Natural killer cell (primary cell): ENCODE data around the gene MPC1L. TPM values are rescaled to one million over a fixed set of nuclear protein-coding genes. Genes with fewer than 3 reads are reported as not detected.

Experiments
- ATAC-seq, 3 donors: fragments of 150-1000 bp in 2 of 3; fragments of 200-7000 bp in 1 of 3; cut with Tn5 transposase; 1 replicate in 1 of 3; 2 replicates in 2 of 3; pipeline ENCODE4 v1.10.0; 2021; ENCODE audit warnings: mild to moderate bottlenecking in 2 of 3, moderate library complexity in 2 of 3
- DNase-seq, 2 donors: peaks; one replicate each; pipeline versions ENCODE4 v3.0.0 to v3.0.0-alpha.2; 2013 to 2021; ENCODE audit warnings: mixed read lengths in 1 of 2
- H3K27ac ChIP-seq: one replicate; pipeline ENCODE4 v1.5.1; 2013; ENCODE audit warnings: mild to moderate bottlenecking, low read length
- H3K27me3 ChIP-seq: one replicate; pipeline ENCODE4 v1.6.1; 2013; ENCODE audit warnings: low read length; ENCODE audit not compliant: control insufficient read depth, insufficient read depth
- H3K36me3 ChIP-seq: one replicate; pipeline ENCODE4 v1.6.1; 2013; ENCODE audit warnings: low read length; ENCODE audit not compliant: control insufficient read depth, insufficient read depth
- H3K4me1 ChIP-seq: one replicate; pipeline ENCODE4 v1.6.1; 2013; ENCODE audit warnings: low read length; ENCODE audit not compliant: control insufficient read depth, insufficient read depth
- H3K4me3 ChIP-seq: one replicate; pipeline ENCODE4 v1.5.1; 2013; ENCODE audit warnings: low read length
- H3K9me3 ChIP-seq: one replicate; pipeline ENCODE4 v1.6.1; 2013; ENCODE audit warnings: low read length; ENCODE audit not compliant: control insufficient read depth, insufficient read depth
- H3K27ac Mint-ChIP-seq, 2 donors: one replicate each; pipeline ENCODE4 v1.8.0; 2022; ENCODE audit warnings: mild to moderate bottlenecking in 2 of 2, mixed read lengths in 2 of 2, moderate library complexity in 1 of 2
- H3K27me3 Mint-ChIP-seq, 2 donors: one replicate each; pipeline ENCODE4 v1.8.0; 2022; ENCODE audit warnings: low read depth in 2 of 2, mixed read lengths in 2 of 2
- H3K36me3 Mint-ChIP-seq: one replicate; pipeline ENCODE4 v1.8.0; 2022; ENCODE audit warnings: mixed read lengths
- H3K4me1 Mint-ChIP-seq, 2 donors: one replicate each; pipeline ENCODE4 v1.8.0; 2022; ENCODE audit warnings: mixed read lengths in 2 of 2
- H3K4me3 Mint-ChIP-seq: one replicate; pipeline ENCODE4 v1.8.0; 2022; ENCODE audit warnings: mild to moderate bottlenecking, moderate library complexity, mixed read lengths
- H3K9me3 Mint-ChIP-seq, 2 donors: one replicate each; pipeline ENCODE4 v1.8.0; 2022; ENCODE audit warnings: mixed read lengths in 2 of 2
- WGBS: methylation state at CpG from one replicate; pipeline ENCODE4 v1.1.7; 2013; ENCODE audit warnings: missing lambda C conversion rate; ENCODE audit not compliant: insufficient coverage; 5-methylcytosine and 5-hydroxymethylcytosine counted together
- intact Hi-C: fragments of 100-400 bp; cut with micrococcal nuclease; formaldehyde crosslinking; loops from one replicate; pipeline ENCODE4 v1.14.2; 2022
- total RNA-seq, 4 donors: library from RNA; stranded (reverse); fragments of 120-200 nt in 1 of 4; gene quantifications; one replicate each; pipeline versions ENCODE4 v1.2.3 to v1.2.4, GENCODE V29; 2013 to 2022
- TF ChIP-seq, protein P1 (sequence below): fragments of 200-600 bp; IDR thresholded peaks from one replicate; pipeline ENCODE4 v1.8.0; 2022; ENCODE audit warnings: antibody characterized with exemption

Gene MPC1L
- total RNA-seq, 3 donors from 2014 or later (not counting 1 experiment from before 2014, with no cell fraction given), result not detected

DNA sequence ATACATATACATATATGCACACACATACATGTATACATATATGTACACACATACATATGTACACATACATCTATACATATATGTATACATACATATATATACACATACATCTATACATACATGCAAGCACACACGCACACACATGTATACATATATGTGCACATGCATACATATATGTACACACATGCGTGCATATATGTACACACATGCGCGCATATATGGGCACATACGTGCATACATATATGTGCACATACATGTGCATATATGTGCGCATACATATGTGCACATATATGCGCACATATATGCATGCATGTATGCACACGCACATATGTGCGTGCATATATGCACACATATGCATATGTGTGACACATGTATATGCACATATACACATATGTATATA is 7.3 kb upstream of the MPC1L start:
- DNase-seq, result no peak
- no peak overlapping the region for H3K4me3 Mint-ChIP-seq
- H3K27ac ChIP-seq, result no peak overlapping the region
- no peaks in the 10 kb centered on the region for H3K27me3 Mint-ChIP-seq
- H3K9me3 Mint-ChIP-seq, result no peaks in the 10 kb centered on the region
- H3K27me3 ChIP-seq, result no peaks in the 10 kb centered on the region
- no peak overlapping the region for H3K27ac Mint-ChIP-seq
- intact Hi-C loops, result no loop called here
- H3K4me1 Mint-ChIP-seq, result no peaks in the 10 kb centered on the region
- no peaks in the 10 kb centered on the region for H3K4me1 ChIP-seq
- no peaks in the 10 kb centered on the region for H3K36me3 Mint-ChIP-seq
- 83% methylated on average over 8 of the region's 9 CpGs for WGBS
- TF ChIP-seq, protein P1, sequence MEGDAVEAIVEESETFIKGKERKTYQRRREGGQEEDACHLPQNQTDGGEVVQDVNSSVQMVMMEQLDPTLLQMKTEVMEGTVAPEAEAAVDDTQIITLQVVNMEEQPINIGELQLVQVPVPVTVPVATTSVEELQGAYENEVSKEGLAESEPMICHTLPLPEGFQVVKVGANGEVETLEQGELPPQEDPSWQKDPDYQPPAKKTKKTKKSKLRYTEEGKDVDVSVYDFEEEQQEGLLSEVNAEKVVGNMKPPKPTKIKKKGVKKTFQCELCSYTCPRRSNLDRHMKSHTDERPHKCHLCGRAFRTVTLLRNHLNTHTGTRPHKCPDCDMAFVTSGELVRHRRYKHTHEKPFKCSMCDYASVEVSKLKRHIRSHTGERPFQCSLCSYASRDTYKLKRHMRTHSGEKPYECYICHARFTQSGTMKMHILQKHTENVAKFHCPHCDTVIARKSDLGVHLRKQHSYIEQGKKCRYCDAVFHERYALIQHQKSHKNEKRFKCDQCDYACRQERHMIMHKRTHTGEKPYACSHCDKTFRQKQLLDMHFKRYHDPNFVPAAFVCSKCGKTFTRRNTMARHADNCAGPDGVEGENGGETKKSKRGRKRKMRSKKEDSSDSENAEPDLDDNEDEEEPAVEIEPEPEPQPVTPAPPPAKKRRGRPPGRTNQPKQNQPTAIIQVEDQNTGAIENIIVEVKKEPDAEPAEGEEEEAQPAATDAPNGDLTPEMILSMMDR, result no peak
- no peaks in the 10 kb centered on the region for H3K36me3 ChIP-seq
- ATAC-seq, result no peak
- no peaks in the 10 kb centered on the region for H3K9me3 ChIP-seq
- no peak overlapping the region for H3K4me3 ChIP-seq

DNA sequence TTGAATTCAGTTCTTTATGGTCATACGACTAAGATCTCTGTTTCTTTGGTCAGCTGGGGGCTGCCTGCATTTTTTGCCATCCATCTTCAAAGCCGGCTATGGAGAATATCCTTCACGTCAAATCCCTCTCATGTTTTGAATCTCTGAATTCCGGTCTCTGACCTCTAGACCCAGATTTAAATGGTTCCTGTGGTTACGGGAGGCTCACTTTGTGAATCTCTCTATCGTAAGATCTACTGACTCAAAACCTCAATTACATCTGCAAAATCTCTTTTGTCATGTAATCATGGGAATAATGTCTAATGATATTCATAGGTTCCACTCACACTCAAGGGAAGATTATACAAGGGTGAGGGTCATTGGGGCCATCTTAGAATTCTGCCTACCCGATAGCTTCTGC is 5.7 kb upstream of the MPC1L start:
- Mint-ChIP-seq H3K27ac (no peak overlapping the region), H3K36me3 (no peaks in the 10 kb centered on the region), H3K27me3 (no peaks in the 10 kb centered on the region), H3K4me1 (no peaks in the 10 kb centered on the region), H3K9me3 (no peaks in the 10 kb centered on the region), H3K4me3 (no peak overlapping the region)
- H3K4me1 ChIP-seq, result no peaks in the 10 kb centered on the region
- DNase-seq (no peak), ATAC-seq (no peak)
- TF ChIP-seq, protein P1, result no peak
- no peak overlapping the region for H3K4me3 ChIP-seq
- no peaks in the 10 kb centered on the region for H3K36me3 ChIP-seq
- WGBS, result 98% methylated on average over 6 of the region's 7 CpGs
- H3K27ac ChIP-seq, result no peak overlapping the region
- H3K27me3 ChIP-seq, result no peaks in the 10 kb centered on the region
- intact Hi-C loops, result no loop called here
- no peaks in the 10 kb centered on the region for H3K9me3 ChIP-seq

DNA sequence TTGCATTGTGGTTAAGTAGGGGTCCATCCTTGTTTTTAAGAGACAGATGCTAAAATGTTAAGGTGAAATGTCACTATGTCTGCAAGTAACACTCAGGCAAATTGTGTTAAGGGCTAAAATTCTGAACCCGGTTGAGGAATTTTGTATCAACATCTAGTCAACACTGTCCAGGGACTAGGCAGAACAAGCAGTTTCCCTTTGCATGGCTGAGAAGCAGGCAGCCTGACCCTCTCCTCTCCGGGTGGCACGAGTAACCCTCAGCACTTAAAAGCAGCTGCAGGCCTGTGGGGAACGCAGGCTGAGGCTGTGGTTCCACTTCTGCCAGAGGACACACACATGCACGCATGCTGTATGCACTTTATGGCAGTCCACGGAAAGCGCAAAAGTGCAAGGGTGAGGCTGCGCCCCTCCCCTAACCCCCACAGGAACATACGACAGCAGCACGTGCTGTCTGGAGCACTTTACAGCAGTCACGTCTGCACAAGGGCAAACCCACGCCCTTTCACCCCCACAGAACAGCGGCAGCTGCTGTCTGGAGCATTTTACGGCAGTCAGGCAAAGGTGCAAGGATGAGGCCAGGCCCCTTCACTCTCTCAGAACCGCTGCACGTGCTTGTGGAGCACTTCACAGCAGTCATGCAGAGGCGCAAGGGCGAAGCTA is 619 bp upstream of the MPC1L start:
- TF ChIP-seq, protein P1, result no peak
- H3K4me1 Mint-ChIP-seq, result no peaks in the 10 kb centered on the region
- Histone ChIP-seq H3K36me3 (peaks cover 1% of the 10 kb centered on the region), H3K27ac (no peak overlapping the region), H3K4me3 (no peak overlapping the region), H3K4me1 (no peaks in the 10 kb centered on the region), H3K27me3 (no peaks in the 10 kb centered on the region), H3K9me3 (no peaks in the 10 kb centered on the region)
- H3K4me3 Mint-ChIP-seq, result no peak overlapping the region
- H3K9me3 Mint-ChIP-seq, result no peaks in the 10 kb centered on the region
- H3K27ac Mint-ChIP-seq, result no peak overlapping the region
- H3K27me3 Mint-ChIP-seq, result no peaks in the 10 kb centered on the region
- intact Hi-C loops, result no loop called here
- H3K36me3 Mint-ChIP-seq, result peaks cover under 1% of the 10 kb centered on the region
- ATAC-seq (no peak), DNase-seq (no peak)
- 95% methylated on average over 17 of the region's 18 CpGs for WGBS

DNA sequence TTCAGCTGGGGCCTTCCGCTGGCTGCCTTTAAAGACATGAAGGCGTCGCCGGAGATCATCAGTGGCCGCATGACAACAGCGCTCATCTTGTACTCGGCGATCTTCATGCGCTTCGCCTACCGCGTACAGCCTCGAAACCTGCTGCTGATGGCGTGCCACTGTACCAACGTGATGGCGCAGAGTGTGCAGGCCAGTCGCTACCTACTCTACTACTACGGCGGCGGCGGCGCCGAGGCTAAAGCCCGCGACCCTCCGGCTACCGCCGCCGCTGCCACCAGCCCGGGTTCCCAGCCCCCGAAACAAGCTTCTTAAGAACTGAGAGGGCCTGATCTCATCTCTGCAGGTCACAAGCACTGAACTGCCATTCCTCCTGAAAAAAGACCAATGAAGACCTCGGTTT is 437 bp downstream of the MPC1L start:
- Histone ChIP-seq H3K4me1 (no peaks in the 10 kb centered on the region), H3K36me3 (peaks cover 8% of the 10 kb centered on the region), H3K9me3 (no peaks in the 10 kb centered on the region), H3K27ac (no peak overlapping the region), H3K4me3 (no peak overlapping the region), H3K27me3 (no peaks in the 10 kb centered on the region)
- TF ChIP-seq, protein P1, result no peak
- DNase-seq, result no peak
- Mint-ChIP-seq H3K27me3 (no peaks in the 10 kb centered on the region), H3K4me3 (no peak overlapping the region), H3K27ac (no peak overlapping the region), H3K9me3 (no peaks in the 10 kb centered on the region), H3K4me1 (no peaks in the 10 kb centered on the region), H3K36me3 (peaks cover 8% of the 10 kb centered on the region)
- ATAC-seq, result no peak
- 96% methylated on average over 32 of the region's 32 CpGs for WGBS
- intact Hi-C loops, result no loop called here
